Measurements from ENCODE around the gene ARRDC4. TPM values are rescaled to one million over a fixed set of nuclear protein-coding genes. Genes with fewer than 3 reads are reported as not detected.

The ARRDC4 gene
- total RNA-seq, 1 donor from 2014 or later: 2.0 TPM

- ATAC-seq (ENCODE audit: low read depth) (no peak), DNase-seq (no peak)
- POLR2A ChIA-PET: no interaction called here
- CTCF ChIA-PET: no interaction called here
- Mint-ChIP-seq H3K27ac (no peak overlapping the region), H3K4me3 (no peak overlapping the region), H3K27me3 (peaks cover 3% of the 10 kb centered on the region), H3K9me3 (no peaks in the 10 kb centered on the region), H3K4me1 (peaks cover 18% of the 10 kb centered on the region), H3K36me3 (ENCODE audit: low read depth) (peaks cover 17% of the 10 kb centered on the region)
- no peak for TF ChIP-seq CTCF (IDR thresholded peaks at IDR 0.05)
- intact Hi-C loops (cut with micrococcal nuclease): no loop called here
Measured at GRCh38 chr15:97966246-97966645, 5.7 kb downstream of the ARRDC4 start.

GRCh38 chr15:97966924-97967620 lies 6.6 kb downstream of the ARRDC4 start:
- Mint-ChIP-seq H3K36me3 (ENCODE audit: low read depth) (peaks cover 26% of the 10 kb centered on the region), H3K27me3 (peaks cover 2% of the 10 kb centered on the region), H3K9me3 (no peaks in the 10 kb centered on the region), H3K27ac (no peak overlapping the region), H3K4me3 (no peak overlapping the region), H3K4me1 (peaks cover 11% of the 10 kb centered on the region)
- intact Hi-C loops (cut with micrococcal nuclease): no loop called here
- TF ChIP-seq CTCF (IDR thresholded peaks at IDR 0.05): no peak
- POLR2A ChIA-PET: no interaction called here
- ATAC-seq (ENCODE audit: low read depth) (no peak), DNase-seq (no peak)
- CTCF ChIA-PET: no interaction called here

GRCh38 chr15:97967881-97968280 lies 7.4 kb downstream of the ARRDC4 start:
- H3K4me3 Mint-ChIP-seq: no peak overlapping the region
- intact Hi-C loops (cut with micrococcal nuclease): no loop called here
- ChIA-PET CTCF (no interaction called here), POLR2A (no interaction called here)
- no peak for TF ChIP-seq CTCF (IDR thresholded peaks at IDR 0.05)
- no peak overlapping the region for H3K27ac Mint-ChIP-seq
- peaks cover 32% of the 10 kb centered on the region for H3K36me3 Mint-ChIP-seq (ENCODE audit: low read depth)
- ATAC-seq (ENCODE audit: low read depth) (no peak), DNase-seq (no peak)
- H3K27me3 Mint-ChIP-seq: no peaks in the 10 kb centered on the region
- H3K4me1 Mint-ChIP-seq: peaks cover 7% of the 10 kb centered on the region
- H3K9me3 Mint-ChIP-seq: no peaks in the 10 kb centered on the region

GRCh38 chr15:97968380-97968779 lies 7.9 kb downstream of the ARRDC4 start:
- no peaks in the 10 kb centered on the region for H3K9me3 Mint-ChIP-seq
- TF ChIP-seq CTCF (IDR thresholded peaks at IDR 0.05): no peak
- H3K27ac Mint-ChIP-seq: no peak overlapping the region
- H3K36me3 Mint-ChIP-seq (ENCODE audit: low read depth): peaks cover 36% of the 10 kb centered on the region
- DNase-seq (no peak), ATAC-seq (ENCODE audit: low read depth) (no peak)
- intact Hi-C loops (cut with micrococcal nuclease): no loop called here
- CTCF ChIA-PET: no interaction called here
- H3K4me3 Mint-ChIP-seq: no peak overlapping the region
- peaks cover 6% of the 10 kb centered on the region for H3K4me1 Mint-ChIP-seq
- POLR2A ChIA-PET: no interaction called here
- no peaks in the 10 kb centered on the region for H3K27me3 Mint-ChIP-seq

- Mint-ChIP-seq H3K9me3 (no peaks in the 10 kb centered on the region), H3K27ac (no peak overlapping the region), H3K4me3 (no peak overlapping the region), H3K36me3 (ENCODE audit: low read depth) (peaks cover 33% of the 10 kb centered on the region), H3K27me3 (no peaks in the 10 kb centered on the region), H3K4me1 (no peaks in the 10 kb centered on the region)
- TF ChIP-seq CTCF (IDR thresholded peaks at IDR 0.05): no peak
- DNase-seq: no peak
- CTCF ChIA-PET: no interaction called here
- no peak for ATAC-seq (ENCODE audit: low read depth)
- intact Hi-C loops (cut with micrococcal nuclease): no loop called here
- POLR2A ChIA-PET: no interaction called here
Measured at GRCh38 chr15:97972366-97972765, 11.9 kb downstream of the ARRDC4 start.

Data from activated B cell treated with CpG ODN at 0.5 μM for 24 hours (primary cell).